Hepatocyte (in vitro differentiated cells): ENCODE measurements around the gene LYZL4.

Experiments
- EZH2 ChIP-seq: fragments of 200-600 bp; sonication (generic); IDR thresholded peaks from 2 replicates; pipeline ENCODE4 v1.6.1; 2016; ENCODE audit warnings: antibody characterized with exemption, mild to moderate bottlenecking, borderline replicate concordance
- TF ChIP-seq, protein P1 (sequence below): fragments of 200-600 bp; sonication (generic); IDR thresholded peaks from 2 replicates; pipeline ENCODE4 v1.5.1; 2016; ENCODE audit warnings: antibody characterized with exemption, mild to moderate bottlenecking; ENCODE audit not compliant: poor library complexity

DNA sequence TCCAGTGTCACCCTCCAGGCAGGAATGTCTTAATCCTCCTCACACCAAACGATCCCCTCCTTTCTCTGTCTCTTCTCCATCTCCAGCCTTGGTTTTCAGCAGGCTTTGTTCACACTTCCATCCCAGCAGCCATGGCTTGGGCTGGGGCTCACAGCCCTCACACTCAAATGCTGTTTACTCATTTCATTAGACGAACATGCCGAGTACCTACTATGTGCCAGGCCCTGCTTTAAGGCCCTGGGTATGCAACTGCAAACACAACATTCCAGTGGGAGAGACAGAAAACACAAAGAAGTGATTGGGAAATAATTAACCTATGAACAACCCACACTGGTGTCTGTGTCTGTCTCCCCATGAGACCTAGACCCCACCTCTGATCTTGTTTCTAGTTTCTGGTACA lies 43.9 kb downstream of the LYZL4 start:
- TF ChIP-seq, protein P1, sequence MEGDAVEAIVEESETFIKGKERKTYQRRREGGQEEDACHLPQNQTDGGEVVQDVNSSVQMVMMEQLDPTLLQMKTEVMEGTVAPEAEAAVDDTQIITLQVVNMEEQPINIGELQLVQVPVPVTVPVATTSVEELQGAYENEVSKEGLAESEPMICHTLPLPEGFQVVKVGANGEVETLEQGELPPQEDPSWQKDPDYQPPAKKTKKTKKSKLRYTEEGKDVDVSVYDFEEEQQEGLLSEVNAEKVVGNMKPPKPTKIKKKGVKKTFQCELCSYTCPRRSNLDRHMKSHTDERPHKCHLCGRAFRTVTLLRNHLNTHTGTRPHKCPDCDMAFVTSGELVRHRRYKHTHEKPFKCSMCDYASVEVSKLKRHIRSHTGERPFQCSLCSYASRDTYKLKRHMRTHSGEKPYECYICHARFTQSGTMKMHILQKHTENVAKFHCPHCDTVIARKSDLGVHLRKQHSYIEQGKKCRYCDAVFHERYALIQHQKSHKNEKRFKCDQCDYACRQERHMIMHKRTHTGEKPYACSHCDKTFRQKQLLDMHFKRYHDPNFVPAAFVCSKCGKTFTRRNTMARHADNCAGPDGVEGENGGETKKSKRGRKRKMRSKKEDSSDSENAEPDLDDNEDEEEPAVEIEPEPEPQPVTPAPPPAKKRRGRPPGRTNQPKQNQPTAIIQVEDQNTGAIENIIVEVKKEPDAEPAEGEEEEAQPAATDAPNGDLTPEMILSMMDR = no peak
- TF ChIP-seq EZH2 = no peak
